GM18517 (cell line): Measurements from ENCODE around the gene APRT.

Source experiments
- ATAC-seq: cut with Tn5 transposase; IDR thresholded peaks from one replicate; pipeline ENCODE4 v1.9.1; 2021; ENCODE audit warnings: mild to moderate bottlenecking, moderate library complexity; ENCODE audit not compliant: unreplicated experiment

Gene APRT

DNA sequence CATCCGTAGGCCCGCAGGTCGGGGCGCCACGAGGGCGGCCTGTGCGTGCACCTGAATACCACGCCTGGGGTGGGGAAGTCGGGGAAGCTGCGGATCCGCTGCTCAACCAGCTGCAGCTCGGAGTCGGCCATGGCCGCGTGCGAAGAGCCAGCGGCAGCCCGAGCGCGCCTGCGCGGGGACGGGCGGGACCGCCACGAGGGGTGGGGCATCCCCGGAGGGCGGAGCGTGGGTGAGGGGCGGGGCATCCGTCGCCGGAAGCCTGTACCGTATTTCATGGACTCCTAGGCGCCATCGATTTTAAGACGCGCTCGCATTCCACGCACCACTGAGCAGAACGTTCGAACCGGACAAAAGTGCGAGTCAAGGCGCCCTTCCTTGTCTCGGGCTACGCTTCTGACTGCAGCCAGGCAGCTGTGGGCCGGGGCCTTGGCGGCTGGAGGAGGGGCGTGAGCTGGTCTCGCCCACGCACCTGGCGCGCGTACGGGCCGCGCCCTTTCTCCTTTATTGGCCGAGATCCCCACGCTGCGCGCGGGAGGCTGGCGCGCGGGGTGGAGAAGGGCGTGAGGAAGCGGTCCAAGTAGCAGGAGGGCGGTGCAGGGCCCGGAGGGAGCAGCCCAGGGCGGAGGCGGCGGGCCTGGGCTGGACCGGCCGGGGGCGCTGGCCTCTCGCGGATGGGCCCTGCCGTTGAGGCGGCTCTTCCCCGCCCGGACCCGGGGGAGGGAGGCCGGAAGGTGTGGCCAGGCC is at the start of gene APRT:
TSS of gene APRT (minus strand) at position 160 of the 744 bp plus-strand sequence. CDS start at position 131, 29 bp downstream.
- peak; percentile 66 for ATAC-seq

GRCh38 chr16:88861359-88861758 is 49.6 kb upstream of the APRT start:
- no peak for ATAC-seq

DNA sequence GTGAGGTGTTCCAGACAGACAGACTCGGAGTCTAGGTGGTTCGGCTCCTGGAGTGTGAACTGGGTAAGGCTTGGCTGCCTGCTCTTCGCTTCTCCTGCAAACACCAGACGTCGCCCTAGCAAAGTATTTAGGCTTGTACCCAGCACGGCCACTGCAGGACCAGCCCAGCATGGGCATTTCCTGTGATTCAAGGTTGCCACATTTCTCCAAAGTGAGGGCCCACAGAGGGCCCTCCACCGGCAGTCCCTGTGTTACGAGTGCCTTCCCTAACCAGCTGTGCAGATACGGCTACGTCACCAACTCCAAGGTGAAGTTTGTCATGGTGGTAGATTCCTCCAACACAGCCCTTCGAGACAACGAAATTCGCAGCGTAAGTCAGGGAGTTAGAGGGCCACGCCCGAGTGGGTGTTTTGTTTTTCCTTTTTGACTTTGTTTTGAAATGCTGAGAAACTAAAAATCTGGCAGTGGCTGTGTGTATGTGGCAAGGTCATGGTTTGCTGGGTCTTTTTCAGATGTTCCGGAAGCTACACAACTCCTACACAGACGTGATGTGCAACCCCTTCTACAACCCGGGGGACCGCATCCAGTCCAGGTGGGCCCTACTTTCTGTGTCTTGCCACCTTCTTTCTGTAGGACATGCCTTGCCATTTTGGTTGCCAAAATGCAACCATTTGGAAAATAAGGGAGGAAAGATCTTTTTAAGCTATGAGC is 47.8 kb upstream of the APRT start:
- ATAC-seq = no peak

DNA sequence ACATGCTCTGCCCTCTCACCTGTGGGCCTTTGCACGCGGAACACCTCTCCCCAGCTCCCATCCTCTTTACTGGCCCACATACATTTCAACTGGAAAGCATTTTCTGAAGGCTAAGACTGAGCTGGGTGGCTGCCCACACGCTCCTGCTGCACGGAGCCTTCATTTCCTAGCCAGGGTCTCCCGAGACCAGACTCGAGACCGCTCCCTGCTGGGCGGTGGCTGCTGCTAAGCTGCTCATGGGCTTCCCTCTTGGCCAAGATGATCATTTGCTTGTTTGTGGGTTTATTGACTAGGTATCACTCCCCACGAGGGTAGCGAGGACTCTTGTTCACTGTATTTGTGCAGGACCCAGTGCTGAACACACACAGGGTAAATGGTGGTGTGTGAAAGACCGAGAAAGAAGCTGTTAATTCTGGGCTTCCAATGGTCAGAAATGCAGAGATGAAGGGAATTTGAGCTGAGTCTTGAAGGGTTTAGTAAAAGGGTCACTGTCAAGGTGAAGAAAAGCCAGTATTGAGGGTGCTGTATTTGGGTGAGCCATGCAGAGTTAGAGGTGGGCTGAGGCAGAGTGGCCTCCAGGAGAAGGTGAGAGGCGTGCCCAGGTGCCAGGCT is 46.1 kb upstream of the APRT start:
- ATAC-seq = no peak

GRCh38 chr16:88856828-88857727 is 45.4 kb upstream of the APRT start, which contains the start of the genes GALNS and TRAPPC2L:
GALNS (minus strand) TSS chr16:88856947; CDS start chr16:88856877, 70 bp downstream.
TRAPPC2L (plus strand) TSS chr16:88857127; CDS start chr16:88857151, 24 bp downstream.
- peak; percentile 70 for ATAC-seq

DNA sequence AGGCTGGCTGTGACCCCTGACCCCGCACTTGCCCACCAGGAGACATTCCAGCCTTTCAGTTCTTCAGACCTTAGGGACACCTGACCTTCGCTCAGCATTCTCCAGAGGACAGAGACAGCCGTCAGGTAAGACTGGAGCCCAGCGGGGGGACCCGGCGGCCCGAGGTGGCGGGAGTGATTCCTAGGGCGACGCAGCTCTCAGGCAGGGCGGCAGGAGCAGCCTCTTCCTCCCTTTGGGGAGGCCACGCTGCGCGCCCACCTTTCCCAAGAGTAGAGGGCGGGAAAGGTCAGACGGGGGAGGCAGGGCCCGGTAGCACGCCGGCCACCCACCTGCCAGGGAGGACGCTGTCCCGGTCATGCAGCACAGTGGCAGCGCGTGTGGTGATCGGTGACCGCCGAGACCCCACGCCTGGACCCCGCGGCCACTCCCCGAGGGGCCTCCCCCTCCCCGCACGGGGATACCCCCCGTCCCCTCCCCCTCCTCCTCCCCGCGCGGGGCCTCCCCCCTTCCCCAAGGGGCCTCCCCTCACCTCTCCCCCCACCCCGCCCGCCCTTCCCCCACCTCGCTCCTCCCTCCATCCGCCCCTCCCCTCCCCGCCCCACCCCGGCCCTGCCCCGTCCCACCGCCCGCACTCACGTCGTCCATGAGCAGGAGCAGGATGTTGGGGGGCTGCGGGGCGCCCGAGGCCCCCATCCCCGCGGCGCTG is 44.5 kb upstream of the APRT start:
- no peak for ATAC-seq

GRCh38 chr16:88855736-88856121 is 44.0 kb upstream of the APRT start:
- ATAC-seq = no peak

DNA sequence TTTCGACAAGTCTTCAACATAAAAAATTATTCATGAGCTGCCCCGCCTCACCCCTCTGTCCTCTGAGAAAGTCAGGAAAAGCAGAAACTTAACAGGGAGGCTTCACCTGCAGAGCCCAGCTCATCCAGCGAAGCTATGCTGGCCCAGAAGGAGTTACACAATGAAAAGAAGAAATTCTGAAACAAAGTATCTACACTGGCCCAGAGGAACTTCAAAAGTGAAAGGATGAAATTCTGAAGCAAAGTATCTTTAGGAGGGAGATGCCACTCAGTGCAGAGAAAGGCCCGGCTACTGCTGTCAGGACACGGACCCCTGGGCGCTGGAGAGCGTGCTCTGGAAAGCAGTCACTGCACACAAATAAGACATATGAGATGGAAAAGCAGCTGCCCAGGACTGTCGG is 43.4 kb upstream of the APRT start:
- ATAC-seq = no peak

DNA sequence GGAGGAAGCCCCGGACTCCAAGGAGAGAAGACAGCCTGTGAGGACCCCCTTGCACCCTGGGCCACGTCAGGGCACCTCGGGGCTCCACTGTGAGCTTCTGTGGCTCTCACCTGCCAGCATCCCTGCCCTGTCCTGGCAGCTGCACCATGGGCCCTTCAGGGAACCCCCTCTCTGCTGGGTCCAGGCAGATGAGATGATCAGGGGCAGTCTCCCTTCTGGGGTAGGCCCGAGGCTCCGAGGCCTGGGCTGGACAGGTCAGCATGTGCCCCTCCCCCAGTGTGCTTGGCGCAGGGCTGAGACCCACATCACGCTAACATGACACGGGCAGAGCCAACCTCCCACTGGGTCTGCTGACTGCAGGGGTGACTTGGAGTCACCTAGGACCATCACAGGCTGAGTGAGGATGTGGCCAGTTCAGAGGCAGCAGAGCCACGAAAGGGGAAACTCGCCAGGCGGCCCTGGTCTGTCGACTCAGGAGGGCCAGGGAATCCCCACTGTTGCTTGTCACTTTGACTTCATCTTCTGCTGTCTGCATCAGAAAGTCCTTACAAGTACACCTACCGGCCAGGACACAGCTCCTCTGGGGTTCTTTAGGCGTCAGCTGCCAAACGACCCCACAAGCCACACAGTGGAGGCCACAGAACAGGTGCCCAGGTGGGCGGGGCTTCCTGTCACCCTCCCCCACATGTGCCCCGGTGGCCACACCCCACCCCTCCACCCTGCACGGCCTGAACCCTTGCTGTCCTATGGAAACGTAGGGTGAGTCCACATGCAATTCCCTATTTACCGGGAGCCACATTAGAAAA is 42.8 kb upstream of the APRT start:
- ATAC-seq = no peak

GRCh38 chr16:88853325-88853941 is 41.7 kb upstream of the APRT start:
- no peak for ATAC-seq

GRCh38 chr16:88851616-88852015 is 39.9 kb upstream of the APRT start:
- no peak for ATAC-seq

DNA sequence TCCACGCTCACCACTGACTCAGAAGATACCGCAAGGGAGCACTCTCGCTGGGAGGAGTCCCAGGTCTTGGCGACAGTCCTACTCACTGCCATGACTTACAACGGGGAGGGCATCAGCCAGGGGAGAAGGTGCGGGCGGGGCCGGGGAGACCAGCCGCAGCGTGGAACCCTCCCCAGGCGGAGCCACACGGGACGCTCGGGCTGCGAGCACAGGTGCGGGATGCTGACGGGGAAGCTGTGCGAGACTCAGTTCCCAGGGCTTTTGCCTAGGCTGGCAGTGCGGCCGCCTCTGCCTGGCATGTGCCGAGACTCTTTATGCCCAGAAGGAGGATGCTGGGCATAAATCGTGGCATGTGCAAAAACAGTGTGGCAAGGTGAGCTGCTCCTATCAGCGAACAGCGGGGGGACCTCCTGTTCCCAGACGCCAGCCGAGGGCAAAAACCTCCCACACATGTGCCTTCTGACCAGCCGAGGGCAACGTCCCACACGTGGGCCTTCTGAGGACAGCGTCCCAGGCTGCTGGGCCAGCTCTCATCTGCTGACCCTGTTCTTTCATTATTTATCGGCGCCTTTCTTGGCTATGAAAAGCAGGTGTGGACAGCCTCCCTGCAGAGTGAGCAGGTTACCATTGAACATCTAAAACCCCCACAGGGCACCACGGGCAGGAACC is 38.9 kb upstream of the APRT start:
- ATAC-seq = no peak

DNA sequence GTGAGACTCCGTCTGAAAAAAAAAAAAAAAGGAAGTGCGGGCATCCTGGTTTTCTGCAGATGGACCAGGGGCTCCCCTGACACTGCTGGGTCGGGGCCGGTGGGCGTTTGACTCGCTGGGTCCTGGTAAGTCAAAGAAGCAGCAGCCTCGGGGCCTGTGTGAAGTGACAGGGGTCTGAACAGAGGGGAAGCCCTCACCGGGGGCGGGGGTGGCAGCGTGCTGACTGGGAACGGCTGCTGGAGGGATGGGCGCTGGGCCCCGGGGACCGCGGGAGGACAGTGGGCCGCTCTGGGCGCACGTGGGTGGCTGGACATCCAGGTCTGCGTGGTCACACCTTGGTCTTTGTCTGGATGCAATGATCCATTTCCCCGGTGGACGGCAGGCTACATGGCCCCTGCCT is 36.8 kb upstream of the APRT start:
- no peak for ATAC-seq

DNA sequence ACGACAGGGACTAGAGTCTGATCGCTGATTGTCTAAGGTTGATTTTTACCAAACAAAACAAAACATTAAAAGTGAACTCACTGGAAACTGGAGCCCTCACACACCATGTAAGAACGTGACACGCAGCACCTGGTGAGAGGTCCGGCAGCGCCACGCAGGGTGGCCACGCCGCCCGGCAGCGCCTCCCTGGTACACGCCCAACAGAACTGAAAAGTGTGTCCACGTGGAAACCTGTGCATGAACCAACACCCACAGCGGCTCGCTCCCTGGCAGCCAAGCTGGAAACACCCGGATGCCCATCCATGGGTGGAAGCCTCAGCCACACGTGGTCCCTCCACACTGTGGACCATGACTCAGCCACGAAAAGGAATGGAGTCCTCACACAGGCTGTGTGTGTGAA is 35.9 kb upstream of the APRT start:
- ATAC-seq = no peak

DNA sequence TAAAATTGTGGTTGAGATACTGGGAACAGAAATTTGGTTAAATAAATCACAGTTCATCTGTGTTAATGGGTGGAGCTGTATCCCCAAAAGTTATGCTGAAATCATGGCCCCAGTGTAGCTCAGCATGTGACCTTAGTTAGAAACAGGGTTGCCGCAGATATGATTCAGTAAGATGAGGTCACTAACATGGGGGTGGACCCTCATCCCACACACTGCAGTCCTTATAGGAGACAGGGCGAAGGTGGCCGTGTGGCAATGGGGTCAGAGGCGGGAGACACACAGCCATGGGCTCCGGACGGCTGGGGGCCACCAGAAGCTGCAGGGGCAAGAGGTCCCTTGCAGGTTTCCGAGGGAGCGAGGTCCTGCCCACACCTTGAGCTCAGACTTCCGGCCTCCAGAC is 34.4 kb upstream of the APRT start:
- no peak for ATAC-seq

DNA sequence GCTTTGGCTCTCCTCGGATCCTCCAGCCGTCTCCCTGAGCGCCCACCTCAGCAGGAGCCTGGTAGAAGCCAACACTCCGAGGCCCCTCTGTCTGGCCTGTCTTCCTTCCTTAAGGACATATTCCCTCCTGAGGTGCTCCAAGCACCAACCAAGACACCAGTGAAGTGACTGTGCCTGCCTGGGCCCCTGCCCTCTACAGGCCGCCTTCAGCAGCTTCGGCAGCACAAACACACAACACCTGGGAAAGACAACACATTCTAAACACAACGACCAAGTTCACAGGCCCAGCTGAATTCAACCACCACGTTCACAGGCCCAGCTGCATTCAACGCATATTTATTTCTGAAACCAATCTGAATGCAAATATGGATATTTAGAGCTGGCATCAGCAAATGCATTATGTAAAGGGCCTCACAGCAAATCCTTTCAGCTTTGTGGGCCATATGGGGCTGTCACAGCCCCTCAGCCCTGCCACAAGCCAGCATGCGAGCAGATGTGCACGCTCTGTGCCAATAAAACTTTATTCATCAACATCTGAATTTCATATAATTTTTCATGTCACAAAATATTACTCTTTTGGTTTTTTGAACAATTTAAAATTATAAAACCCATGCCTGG is 32.8 kb upstream of the APRT start:
- no peak for ATAC-seq

DNA sequence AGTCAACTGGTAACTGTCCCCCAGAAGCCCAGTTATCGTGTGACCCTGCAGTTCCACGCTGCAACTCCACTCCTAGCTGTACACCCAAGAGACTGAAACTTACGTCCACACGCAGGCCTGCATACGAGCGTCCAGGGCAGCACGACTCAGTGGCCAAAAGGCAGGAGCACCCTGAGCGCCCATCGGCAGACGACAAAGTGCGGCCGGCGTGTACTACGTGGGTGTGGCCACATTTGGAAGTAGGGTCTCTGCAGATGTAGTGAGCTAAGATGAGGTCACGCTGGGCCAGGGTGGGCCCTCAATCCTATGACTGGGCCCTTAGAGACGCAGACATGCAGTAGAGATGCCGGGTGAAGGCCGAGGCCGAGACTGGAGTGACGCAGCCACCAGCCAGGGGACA is 31.5 kb upstream of the APRT start:
- no peak for ATAC-seq

DNA sequence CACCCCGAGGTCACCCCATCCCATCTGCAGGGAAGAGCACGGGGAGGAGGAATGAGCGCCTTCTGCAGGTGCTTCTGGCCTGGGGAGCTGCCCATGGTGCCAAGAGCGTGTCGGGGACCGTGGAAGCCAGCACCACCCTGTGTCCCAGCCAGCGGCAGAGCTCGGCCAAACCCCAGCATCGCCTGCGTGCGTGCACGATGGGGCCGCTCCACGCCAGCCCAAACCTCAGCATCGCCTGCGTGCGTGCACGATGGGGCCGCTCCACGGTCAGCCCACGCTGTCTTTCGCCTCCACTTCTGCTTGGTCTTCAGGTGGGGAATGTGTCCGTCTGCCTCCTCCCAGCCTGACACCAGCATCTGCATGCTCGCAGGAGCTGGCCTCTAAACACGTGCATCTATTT is 31.1 kb upstream of the APRT start:
- no peak for ATAC-seq
